NB4 (cell line): Measurements from ENCODE around the gene TRO.

ENCODE experiments used
- MYC ChIP-seq: IDR thresholded peaks from 2 replicates; pipeline ENCODE4 v1.6.1; 2011; ENCODE audit warnings: low read depth, low read length
- TF ChIP-seq, protein P1 (sequence below): IDR thresholded peaks from one replicate; pipeline ENCODE4 v1.5.1; 2012; ENCODE audit warnings: low read depth, low read length

DNA sequence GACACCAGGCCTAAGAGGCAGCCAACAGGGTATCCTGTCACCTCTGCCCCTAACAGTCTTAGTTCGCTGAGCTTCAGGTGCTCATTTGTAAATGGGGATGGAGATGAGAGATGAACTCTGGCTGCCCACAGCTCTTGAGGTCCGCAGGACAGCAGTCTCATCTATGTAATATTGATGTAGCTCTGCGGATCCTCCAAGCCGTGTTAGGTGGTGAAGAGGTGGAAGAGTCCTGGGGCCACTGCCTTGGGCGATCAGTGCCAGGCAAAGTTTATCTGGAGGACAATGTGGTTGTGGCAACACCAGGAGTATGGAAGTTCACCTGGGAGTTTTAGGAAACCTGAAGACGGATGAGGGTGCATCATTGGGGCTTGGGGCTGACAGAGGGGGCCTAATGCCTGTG is 13.4 kb downstream of the TRO start:
- TF ChIP-seq MYC = no peak
- TF ChIP-seq, protein P1, sequence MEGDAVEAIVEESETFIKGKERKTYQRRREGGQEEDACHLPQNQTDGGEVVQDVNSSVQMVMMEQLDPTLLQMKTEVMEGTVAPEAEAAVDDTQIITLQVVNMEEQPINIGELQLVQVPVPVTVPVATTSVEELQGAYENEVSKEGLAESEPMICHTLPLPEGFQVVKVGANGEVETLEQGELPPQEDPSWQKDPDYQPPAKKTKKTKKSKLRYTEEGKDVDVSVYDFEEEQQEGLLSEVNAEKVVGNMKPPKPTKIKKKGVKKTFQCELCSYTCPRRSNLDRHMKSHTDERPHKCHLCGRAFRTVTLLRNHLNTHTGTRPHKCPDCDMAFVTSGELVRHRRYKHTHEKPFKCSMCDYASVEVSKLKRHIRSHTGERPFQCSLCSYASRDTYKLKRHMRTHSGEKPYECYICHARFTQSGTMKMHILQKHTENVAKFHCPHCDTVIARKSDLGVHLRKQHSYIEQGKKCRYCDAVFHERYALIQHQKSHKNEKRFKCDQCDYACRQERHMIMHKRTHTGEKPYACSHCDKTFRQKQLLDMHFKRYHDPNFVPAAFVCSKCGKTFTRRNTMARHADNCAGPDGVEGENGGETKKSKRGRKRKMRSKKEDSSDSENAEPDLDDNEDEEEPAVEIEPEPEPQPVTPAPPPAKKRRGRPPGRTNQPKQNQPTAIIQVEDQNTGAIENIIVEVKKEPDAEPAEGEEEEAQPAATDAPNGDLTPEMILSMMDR = no peak
